A549 (cell line): ENCODE data around the gene TRIM47.
A peak's percentile ranks its signal among the peaks of the same experiment; 100 is the strongest.

Experiments used
- BHLHE40 ChIP-seq: IDR thresholded peaks from 2 replicates; pipeline ENCODE4 v1.6.1; 2012; ENCODE audit warnings: low read depth, low read length, inconsistent platforms
- POLR2A ChIP-seq: IDR thresholded peaks from 2 replicates; pipeline ENCODE4 v1.6.1; 2012; ENCODE audit warnings: mild to moderate bottlenecking, low read length
- TF ChIP-seq, protein P1 (sequence below): fragments of >200 bp; sonication (Bioruptor Twin); formaldehyde crosslinking; IDR thresholded peaks from 3 replicates; pipeline ENCODE4 v1.5.1; 2016
- TF ChIP-seq, protein P2 (sequence below): fragments of 150-350 bp; IDR thresholded peaks from 2 replicates; pipeline ENCODE4 v1.6.1; 2014; ENCODE audit warnings: low read depth, mild to moderate bottlenecking, low read length

DNA sequence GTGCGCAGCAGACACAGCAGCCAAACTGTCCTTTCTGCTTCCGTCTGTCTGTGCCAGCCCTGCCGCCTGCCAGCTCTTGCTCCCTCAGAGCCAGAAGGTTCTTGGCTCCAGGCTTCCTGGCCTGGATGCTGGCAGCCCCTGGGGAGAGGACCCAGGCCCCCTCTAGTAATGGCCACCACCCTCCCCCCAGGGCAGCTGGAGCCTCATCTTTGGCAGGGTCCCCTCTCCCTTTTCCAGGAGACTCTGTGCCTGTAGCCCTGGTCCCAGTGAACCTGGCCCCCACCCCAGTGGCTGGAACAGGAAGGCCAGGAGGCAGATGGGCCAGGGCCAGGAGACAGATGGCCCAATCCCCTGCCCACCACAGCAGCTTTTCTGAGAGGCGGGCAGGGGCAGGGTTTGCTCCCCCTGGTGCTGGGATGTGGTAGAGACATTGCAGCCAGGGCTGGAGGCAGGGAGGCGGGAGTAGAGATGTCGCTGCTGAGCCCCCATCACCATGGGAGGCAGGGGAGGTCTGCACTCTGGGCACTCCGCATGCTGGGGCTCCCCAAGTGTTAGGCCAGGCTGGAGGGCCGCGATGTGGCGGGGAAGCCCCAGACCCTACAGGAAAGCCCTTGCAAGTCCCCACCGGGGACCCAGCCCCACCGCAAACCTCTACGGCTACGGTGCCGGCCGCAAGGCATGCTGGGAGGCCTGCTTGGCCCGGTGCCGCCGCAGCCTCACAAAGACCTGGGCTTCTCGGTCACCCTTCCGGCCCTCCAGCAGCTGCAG, 50.9 kb downstream of the TRIM47 start:
- no peak for TF ChIP-seq BHLHE40
- TF ChIP-seq, protein P1, sequence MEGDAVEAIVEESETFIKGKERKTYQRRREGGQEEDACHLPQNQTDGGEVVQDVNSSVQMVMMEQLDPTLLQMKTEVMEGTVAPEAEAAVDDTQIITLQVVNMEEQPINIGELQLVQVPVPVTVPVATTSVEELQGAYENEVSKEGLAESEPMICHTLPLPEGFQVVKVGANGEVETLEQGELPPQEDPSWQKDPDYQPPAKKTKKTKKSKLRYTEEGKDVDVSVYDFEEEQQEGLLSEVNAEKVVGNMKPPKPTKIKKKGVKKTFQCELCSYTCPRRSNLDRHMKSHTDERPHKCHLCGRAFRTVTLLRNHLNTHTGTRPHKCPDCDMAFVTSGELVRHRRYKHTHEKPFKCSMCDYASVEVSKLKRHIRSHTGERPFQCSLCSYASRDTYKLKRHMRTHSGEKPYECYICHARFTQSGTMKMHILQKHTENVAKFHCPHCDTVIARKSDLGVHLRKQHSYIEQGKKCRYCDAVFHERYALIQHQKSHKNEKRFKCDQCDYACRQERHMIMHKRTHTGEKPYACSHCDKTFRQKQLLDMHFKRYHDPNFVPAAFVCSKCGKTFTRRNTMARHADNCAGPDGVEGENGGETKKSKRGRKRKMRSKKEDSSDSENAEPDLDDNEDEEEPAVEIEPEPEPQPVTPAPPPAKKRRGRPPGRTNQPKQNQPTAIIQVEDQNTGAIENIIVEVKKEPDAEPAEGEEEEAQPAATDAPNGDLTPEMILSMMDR, result peak; percentile 55
- TF ChIP-seq, protein P2, sequence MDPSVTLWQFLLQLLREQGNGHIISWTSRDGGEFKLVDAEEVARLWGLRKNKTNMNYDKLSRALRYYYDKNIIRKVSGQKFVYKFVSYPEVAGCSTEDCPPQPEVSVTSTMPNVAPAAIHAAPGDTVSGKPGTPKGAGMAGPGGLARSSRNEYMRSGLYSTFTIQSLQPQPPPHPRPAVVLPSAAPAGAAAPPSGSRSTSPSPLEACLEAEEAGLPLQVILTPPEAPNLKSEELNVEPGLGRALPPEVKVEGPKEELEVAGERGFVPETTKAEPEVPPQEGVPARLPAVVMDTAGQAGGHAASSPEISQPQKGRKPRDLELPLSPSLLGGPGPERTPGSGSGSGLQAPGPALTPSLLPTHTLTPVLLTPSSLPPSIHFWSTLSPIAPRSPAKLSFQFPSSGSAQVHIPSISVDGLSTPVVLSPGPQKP, result no peak
- no peak for TF ChIP-seq POLR2A
